Measurements from ENCODE around the gene GBX2.

DNA sequence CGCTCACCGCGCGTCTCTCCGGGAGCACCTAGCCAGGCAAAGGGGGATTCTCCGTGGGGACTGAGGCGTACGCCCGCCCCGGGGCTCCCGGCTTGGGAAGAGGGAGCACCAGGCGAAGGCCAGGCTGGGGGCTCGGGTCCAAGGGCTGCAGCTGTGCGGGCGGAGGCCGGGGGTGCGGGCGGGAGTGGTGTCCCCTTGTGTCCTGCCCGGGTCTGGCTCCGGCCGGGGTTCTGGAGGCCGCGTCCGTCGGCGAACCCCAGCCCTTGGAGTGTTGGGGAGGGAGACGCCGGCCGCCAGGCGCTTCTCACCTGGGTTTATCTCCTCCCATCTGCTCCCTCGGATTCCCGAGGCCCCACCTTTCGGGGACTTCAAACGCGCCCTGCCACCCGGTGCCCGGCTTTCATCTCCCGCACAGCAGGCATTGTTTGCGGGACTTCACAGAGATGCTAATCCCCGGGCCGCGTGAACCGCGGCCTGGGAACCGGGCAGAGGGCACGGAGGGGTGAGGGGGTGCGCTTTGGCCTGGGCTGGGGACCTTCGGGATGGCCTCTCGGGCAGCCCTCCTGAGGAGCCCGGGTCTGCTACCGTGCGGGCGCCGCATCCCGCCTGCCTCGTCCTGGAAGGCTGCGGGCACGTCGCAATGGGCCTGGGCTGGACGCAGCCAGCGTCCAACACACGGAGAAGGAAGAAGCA lies 5.0 kb upstream of the GBX2 start:
- no peak for TF ChIP-seq POLR2A (IDR thresholded peaks at IDR 0.05)
- TF ChIP-seq, protein P1, sequence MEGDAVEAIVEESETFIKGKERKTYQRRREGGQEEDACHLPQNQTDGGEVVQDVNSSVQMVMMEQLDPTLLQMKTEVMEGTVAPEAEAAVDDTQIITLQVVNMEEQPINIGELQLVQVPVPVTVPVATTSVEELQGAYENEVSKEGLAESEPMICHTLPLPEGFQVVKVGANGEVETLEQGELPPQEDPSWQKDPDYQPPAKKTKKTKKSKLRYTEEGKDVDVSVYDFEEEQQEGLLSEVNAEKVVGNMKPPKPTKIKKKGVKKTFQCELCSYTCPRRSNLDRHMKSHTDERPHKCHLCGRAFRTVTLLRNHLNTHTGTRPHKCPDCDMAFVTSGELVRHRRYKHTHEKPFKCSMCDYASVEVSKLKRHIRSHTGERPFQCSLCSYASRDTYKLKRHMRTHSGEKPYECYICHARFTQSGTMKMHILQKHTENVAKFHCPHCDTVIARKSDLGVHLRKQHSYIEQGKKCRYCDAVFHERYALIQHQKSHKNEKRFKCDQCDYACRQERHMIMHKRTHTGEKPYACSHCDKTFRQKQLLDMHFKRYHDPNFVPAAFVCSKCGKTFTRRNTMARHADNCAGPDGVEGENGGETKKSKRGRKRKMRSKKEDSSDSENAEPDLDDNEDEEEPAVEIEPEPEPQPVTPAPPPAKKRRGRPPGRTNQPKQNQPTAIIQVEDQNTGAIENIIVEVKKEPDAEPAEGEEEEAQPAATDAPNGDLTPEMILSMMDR (IDR thresholded peaks at IDR 0.05), result no peak

All from uterus (tissue), 2 donors.